Kasumi-1 (cell line): ENCODE data around the gene KATNAL1.

Experiments used
- DNase-seq, 2 experiments: peaks; one replicate each; lab custom pipeline; 2025; lab: John Stamatoyannopoulos, UW

KATNAL1 gene

DNA sequence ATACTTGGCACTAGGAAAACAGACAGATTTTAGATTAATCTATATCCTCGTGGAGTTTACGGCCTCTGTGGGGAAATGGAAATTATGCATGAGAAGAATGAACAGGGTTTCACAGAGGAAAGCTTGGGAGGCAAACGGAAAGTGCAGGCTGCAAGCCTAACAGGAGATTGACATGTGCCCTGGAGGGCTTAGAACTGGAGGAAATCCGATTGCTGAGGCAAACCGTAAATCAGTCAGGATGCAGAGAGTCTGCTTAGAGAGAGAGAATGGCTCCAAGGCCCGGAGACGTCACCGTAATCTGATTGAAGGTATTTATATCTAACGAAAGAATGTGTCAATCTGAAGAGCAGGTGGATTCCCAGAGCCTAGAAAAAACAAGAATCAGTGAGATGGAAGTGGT lies 143.2 kb downstream of the KATNAL1 start:
- DNase-seq = no peak

DNA sequence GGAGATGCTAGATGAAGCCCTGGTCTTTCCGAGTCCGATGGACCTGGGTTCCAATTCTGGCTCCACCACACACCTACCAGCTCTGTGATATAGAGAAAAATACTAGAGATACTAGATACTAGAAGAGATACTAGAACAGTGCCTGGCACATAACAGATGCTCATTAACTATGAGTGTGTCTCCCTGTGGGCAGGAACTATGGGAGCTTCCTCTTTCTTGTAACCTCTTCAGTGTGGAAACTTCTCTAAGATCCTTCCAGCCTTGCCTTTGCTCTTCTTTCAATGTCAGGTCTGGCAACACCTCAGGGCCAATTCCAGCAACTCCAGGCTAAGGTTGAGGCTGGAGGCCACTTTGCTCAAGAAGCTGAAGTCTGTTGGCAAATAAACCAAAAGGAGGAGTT lies 143.9 kb downstream of the KATNAL1 start:
- no peak for DNase-seq

DNA sequence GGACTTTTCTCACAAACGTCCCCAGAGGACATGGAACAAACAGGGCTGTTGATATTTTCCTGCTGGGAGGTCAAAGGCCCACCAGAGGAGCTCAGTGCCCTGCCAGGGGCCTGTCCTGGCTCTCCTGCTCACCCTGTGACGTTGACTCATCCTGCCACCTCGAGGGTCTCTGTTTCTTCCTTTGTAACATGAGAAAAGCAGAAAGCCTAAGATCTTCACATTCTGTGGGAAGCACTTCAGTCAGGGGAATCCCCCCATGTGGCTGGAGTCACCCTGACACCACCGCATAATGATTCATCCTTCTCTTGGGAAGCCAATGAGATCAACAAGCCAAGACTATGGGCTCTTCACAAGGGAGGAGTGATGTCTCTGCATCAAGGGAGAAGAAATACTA lies 147.9 kb downstream of the KATNAL1 start:
- no peak for DNase-seq

DNA sequence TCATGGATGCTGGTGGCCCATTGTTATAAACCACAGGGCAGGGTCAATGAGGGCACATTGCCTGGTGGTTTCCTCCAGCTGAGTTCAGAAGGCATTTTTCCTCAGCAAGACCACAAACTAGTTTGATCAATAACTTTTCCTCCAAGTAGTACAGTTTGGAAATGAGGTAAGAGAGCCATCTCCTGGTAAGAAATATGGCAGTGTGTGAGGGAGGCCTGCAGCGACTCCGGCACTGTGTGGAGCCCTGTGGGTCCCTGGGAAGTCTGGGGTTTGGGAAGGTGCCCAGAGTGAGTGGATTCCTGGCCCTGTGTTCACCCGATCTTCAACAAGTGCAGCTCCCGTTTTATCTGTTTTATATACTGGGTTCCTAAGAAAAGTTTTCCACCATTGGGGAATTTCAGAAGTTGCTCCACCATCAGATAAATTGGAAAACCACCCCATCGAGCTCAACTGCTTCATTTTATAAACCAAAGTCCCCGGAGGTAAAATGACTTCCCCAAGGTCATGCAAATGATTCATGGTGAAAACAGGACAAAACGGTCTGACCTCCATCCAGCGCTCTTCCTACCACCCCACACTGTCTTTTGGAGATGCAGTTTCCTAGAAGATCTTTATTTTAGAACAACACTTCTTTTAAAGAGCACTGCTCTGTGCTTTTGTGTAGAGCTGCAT lies 148.4 kb downstream of the KATNAL1 start:
- no peak for DNase-seq

DNA sequence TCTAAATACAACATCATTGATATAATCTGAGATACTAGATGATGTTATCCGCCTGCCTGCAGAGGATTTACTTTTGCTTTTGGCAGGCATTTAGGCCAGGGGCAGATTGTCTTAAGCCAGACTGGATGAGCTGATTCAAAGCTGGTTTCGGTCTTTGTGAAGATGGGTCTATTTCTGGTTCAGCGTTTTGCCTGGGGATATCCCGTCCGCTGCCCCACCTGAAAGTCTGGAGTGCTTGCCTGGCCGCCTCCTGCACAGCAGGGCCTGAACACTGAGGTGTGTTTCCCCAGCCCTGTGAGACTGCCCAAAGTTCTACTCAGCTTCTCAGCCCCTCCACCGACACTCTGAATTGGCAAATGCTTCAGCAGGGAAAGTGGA lies 149.7 kb downstream of the KATNAL1 start:
- DNase-seq = no peak

DNA sequence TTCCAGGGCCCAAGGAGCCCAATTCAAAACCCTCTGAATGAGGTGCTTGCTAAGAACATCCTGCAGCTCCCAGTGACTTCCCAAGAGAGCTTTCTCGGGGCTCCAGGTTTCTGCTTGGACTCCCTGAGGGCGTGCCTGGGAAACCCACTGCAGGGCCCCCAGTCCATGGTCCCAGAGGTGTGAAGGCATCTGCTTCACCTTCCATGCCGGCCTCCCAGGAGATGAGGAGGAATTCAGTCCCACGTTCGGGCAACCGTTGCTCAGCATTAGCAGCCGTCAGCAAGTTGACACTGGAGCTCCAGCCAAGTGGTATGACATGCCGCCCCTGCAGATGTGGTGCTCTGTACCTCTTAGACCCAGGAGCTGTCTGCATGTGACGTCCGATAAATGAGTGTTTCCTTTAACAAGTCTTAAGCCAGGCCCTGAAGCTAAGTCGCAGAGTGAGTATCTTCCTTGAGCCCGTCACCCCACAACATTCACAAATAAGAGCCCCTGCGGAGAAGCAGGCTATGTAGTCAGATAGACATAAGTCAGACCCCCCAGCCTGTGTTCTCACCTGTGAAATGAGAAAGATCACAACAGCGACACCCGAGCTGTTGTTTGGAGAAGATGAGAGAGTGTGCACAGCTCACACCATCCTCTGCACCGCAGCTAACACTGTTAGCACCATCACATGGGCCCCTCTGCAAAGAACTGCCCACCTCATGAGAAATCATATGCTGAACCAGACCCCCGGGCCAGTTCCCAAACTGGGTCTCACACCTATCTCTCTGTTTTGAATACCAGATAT lies 150.3 kb downstream of the KATNAL1 start:
- no peak for DNase-seq

DNA sequence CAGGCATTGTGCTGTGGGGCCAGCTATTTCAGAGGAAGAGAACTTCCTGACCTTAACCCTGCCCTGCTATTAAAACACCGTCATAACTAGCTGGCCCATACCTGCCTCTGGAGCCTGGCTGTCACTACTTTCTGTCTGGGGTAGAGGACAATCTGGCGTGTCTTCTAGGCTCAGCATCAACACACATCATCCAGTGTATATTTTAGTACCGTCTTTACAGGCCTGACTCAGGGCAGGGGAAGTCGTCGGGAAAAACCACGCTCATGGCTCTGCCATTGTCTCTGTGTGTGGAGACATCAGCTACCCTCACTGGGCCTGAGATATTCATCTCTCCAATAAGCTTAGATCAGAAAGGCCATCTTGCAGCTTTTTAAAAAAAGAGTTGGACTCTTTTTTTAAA lies 151.1 kb downstream of the KATNAL1 start:
- no peak for DNase-seq

DNA sequence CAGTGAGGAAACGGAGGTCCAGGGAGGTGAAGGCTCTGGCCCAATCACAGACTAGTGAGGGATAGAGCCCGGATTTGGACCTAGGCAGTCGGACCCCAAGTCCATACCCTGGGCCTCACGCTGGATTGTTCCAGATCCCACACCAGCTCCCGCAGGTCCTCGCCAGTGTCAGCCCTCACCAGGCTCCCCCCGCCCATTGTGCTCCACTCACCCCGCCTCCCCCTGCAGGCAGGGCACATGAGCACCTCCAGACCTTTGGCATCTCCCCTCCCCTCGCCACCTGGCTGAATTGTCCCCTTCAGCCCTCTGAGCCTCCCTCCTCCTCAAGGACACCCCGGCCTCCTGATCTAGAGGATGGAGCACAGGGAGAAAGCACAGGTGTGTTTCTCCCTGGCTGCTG lies 152.4 kb downstream of the KATNAL1 start:
- no peak for DNase-seq

DNA sequence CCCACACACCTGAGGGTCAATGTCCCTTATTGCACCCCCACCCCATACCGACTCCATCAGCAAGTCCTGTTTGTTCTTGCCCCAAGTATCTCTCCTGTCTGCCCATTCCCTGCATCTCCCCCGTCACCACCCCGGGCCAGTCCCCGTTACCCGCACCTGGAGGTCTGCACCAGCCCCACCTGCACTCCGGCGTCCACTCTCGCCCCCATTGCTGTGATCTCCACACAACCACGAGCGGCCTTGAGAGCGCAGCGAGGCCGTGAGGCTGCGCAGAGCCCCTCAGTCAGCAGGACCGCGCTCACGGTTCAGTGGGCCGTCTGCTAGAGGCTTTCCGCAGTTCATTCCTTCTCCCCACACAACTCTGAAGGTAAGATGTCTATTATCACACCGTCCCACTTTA lies 152.8 kb downstream of the KATNAL1 start:
- DNase-seq = no peak

DNA sequence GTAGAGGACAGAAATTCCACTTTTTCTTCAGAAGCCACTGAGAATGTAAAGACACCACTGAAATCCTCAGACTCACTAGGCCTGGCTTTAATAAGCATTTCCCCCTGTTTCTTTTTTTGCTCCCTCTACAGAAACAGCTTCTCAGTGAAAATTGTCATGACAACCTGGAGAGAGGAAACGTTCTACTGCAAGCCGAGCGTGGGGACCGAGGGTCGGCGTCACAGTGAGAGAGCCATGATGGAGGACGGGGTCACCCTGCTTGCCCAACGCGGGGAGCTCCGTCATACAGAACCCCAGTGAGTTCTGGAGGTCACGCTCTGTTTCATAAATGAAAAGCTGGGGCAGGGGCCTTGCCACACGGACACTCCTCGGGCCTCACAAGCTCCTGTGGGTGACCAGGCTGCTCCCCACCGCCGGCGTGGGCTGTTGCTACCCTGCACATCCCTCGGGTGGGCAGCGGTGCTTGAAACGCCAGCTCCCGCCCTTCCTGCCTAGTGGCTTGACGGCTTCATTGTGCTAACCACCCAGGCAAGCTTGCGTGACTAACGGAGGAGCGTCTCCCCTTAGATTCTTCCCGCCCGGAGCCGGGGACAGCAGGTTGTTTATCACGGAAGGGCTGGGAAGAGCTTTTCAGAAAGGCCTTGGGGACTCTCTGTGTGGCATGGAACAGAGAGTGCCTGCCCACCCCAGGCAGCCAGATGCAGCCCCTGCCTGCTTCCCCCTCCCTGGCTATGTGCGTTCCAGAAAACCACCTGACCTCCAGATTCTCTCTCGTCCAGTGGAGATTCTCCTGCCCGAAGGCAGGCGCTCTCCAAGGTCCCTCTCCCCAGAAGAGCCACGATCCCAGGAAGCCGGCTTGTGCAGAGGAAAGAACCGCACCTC lies 153.6 kb downstream of the KATNAL1 start:
- no peak for DNase-seq
